Glomerular visceral epithelial cell (primary cell): Measurements from ENCODE around the gene TEX44.
"Not testable (repeated sequence)": the region's sequence is repeated elsewhere in the genome, so short reads cannot be mapped to it uniquely, and the experiment has no call there.

Source experiments
- DNase-seq: peaks from one replicate; pipeline ENCODE4 v3.0.0-alpha.2; 2016; ENCODE audit errors: extremely low spot score

The TEX44 gene

GRCh38 chr2:231592636-231593145, at the start of gene TEX44:
Gene TEX44 (plus strand): TSS chr2:231592864. CDS start chr2:231592952, 88 bp downstream.
- DNase-seq = no peak

GRCh38 chr2:231545105-231545902, 47.4 kb upstream of the TEX44 start:
- peak; percentile 70 for DNase-seq

- no peak for DNase-seq
Measured at GRCh38 chr2:231546014-231546715, 46.5 kb upstream of the TEX44 start.

- DNase-seq = no peak
Measured at GRCh38 chr2:231547315-231548110, 45.2 kb upstream of the TEX44 start.

GRCh38 chr2:231548752-231549151, 43.9 kb upstream of the TEX44 start:
- no peak for DNase-seq

- DNase-seq = no peak
Measured at GRCh38 chr2:231549446-231550239, 43.0 kb upstream of the TEX44 start.

GRCh38 chr2:231552752-231553151, 39.9 kb upstream of the TEX44 start:
- no peak for DNase-seq

- no peak for DNase-seq
Measured at GRCh38 chr2:231554327-231554726, 38.3 kb upstream of the TEX44 start.

GRCh38 chr2:231554748-231555545, 37.7 kb upstream of the TEX44 start:
- no peak for DNase-seq

- DNase-seq = not testable (repeated sequence)
Measured at GRCh38 chr2:231556496-231556895, 36.2 kb upstream of the TEX44 start.

- no peak for DNase-seq
Measured at GRCh38 chr2:231556981-231557380, 35.7 kb upstream of the TEX44 start.

- peak; percentile 71 for DNase-seq
Measured at GRCh38 chr2:231557571-231558217, 35.0 kb upstream of the TEX44 start.

- DNase-seq = peak; percentile 64
Measured at GRCh38 chr2:231563378-231563961, 29.2 kb upstream of the TEX44 start.

GRCh38 chr2:231565887-231566594, 26.6 kb upstream of the TEX44 start:
- DNase-seq = no peak

- DNase-seq = no peak
Measured at GRCh38 chr2:231567159-231567558, 25.5 kb upstream of the TEX44 start.

- no peak for DNase-seq
Measured at GRCh38 chr2:231568098-231568784, 24.4 kb upstream of the TEX44 start.

GRCh38 chr2:231568785-231569435, 23.8 kb upstream of the TEX44 start:
- no peak for DNase-seq

GRCh38 chr2:231570915-231571314, 21.7 kb upstream of the TEX44 start:
- DNase-seq = not testable (repeated sequence)
